ENCODE data around the gene HTR3C.

HTR3C gene

DNA sequence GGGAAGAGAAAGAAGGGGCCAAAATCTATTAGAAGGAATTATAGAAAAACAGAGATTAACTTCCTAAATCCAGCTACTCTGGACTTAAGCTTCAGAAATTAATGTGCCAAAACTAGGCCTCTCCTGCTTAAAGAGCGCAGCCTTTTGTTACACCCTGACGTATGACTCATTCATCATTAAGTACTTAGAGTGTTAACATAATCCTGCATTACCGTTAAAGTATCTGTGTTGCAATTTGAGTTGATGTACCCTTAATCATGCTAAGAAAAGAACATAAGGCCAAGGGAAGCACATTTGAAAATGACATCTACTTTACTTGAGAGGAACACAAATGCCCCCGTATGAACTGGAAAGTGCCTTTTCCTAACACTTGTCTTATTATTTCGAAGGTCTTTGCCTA, 13.4 kb upstream of the HTR3C start:
- H3K27me3 ChIP-seq (ENCODE audit: low read depth, low read length), result 0 out of 2 replicates have a peak, but pooled peaks cover 3% of the 10 kb centered on the region
- TF ChIP-seq, protein P1, sequence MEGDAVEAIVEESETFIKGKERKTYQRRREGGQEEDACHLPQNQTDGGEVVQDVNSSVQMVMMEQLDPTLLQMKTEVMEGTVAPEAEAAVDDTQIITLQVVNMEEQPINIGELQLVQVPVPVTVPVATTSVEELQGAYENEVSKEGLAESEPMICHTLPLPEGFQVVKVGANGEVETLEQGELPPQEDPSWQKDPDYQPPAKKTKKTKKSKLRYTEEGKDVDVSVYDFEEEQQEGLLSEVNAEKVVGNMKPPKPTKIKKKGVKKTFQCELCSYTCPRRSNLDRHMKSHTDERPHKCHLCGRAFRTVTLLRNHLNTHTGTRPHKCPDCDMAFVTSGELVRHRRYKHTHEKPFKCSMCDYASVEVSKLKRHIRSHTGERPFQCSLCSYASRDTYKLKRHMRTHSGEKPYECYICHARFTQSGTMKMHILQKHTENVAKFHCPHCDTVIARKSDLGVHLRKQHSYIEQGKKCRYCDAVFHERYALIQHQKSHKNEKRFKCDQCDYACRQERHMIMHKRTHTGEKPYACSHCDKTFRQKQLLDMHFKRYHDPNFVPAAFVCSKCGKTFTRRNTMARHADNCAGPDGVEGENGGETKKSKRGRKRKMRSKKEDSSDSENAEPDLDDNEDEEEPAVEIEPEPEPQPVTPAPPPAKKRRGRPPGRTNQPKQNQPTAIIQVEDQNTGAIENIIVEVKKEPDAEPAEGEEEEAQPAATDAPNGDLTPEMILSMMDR (IDR thresholded peaks at IDR 0.05; ENCODE audit: low read depth, low read length), result no peak
- no peak for TF ChIP-seq EZH2phosphoT487 (IDR thresholded peaks at IDR 0.05; ENCODE audit: low read depth)
- H3K4me3 ChIP-seq (ENCODE audit: low read length), result no peak overlapping the region

DNA sequence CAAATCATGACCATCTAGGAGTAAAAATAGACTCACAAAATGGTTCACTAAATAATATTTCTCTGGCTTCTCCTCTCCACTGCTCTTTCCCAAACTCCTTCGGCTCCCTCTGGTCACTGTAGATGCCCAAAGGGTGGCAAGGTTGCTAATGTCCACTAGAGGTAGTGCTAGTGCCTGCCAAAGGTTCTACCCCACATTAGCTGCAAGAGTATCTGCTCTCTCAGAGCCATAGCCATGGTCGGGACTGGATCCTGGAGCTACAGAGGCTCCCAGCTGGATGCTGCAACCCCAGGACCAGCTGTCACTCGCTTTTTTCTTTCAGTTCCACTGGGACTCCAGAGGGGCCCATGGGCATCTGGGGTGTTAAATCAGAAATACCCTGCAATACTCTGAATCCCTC, 12.8 kb upstream of the HTR3C start:
- no peak overlapping the region for H3K4me3 ChIP-seq (ENCODE audit: low read length)
- no peaks in the 10 kb centered on the region for H3K36me3 ChIP-seq (replicated peaks; ENCODE audit: low read depth, low read length)
- TF ChIP-seq EZH2phosphoT487 (IDR thresholded peaks at IDR 0.05; ENCODE audit: low read depth), result no peak
- TF ChIP-seq, protein P1 (IDR thresholded peaks at IDR 0.05; ENCODE audit: low read depth, low read length), result no peak
- H3K79me2 ChIP-seq (ENCODE audit: low read length), result no peaks in the 10 kb centered on the region
- no peak overlapping the region for H3K27ac ChIP-seq (ENCODE audit: low read length)
- no peaks in the 10 kb centered on the region for H3K4me1 ChIP-seq (ENCODE audit: low read length)
- no peak overlapping the region for H3K4me2 ChIP-seq (ENCODE audit: low read length)
- no peak overlapping the region for H2AFZ ChIP-seq (ENCODE audit: low read depth, low read length)
- no peak overlapping the region for H3K9ac ChIP-seq (ENCODE audit: low read length)
- no peaks in the 10 kb centered on the region for H3K9me3 ChIP-seq (ENCODE audit: insufficient read depth, low read length)
- H4K20me1 ChIP-seq (ENCODE audit: insufficient read depth, low read length), result no peaks in the 10 kb centered on the region
- H3K27me3 ChIP-seq (ENCODE audit: low read depth, low read length), result 0 out of 2 replicates have a peak, but pooled peaks cover 3% of the 10 kb centered on the region

More for the DNA sequence above, 13.4 kb upstream of the HTR3C start:
- H3K9me3 ChIP-seq (ENCODE audit: insufficient read depth, low read length), result no peaks in the 10 kb centered on the region
- H3K4me1 ChIP-seq (ENCODE audit: low read length), result no peaks in the 10 kb centered on the region
- no peaks in the 10 kb centered on the region for H3K36me3 ChIP-seq (replicated peaks; ENCODE audit: low read depth, low read length)
- H3K9ac ChIP-seq (ENCODE audit: low read length), result no peak overlapping the region
- no peak overlapping the region for H3K4me2 ChIP-seq (ENCODE audit: low read length)
- H3K79me2 ChIP-seq (ENCODE audit: low read length), result no peaks in the 10 kb centered on the region
- no peak overlapping the region for H2AFZ ChIP-seq (ENCODE audit: low read depth, low read length)
- no peak overlapping the region for H3K27ac ChIP-seq (ENCODE audit: low read length)
- H4K20me1 ChIP-seq (ENCODE audit: insufficient read depth, low read length), result no peaks in the 10 kb centered on the region

DNA sequence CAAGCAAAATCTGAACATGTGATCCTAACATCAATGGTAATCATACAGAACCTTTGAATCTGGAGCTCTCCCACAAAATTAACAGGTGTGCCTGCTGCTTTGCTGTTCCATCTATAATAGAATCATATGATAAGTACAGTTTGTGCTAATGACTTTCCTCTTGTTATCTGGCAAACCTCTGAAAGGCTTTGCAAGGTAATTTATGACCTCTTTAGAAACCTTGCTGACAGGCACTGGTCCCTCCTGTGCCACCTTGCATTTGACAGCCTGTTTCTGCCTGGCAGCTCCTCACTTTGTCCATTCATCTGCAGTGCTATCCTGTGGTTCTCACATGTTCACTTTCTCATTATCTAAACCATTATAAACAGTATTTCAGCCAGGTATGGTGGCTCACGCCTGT, 10.2 kb upstream of the HTR3C start:
- H3K27ac ChIP-seq (ENCODE audit: low read length), result no peak overlapping the region
- H3K79me2 ChIP-seq (ENCODE audit: low read length), result no peaks in the 10 kb centered on the region
- H3K4me3 ChIP-seq (ENCODE audit: low read length), result no peak overlapping the region
- H3K9ac ChIP-seq (ENCODE audit: low read length), result no peak overlapping the region
- TF ChIP-seq EZH2phosphoT487 (IDR thresholded peaks at IDR 0.05; ENCODE audit: low read depth), result no peak
- no peak overlapping the region for H3K4me2 ChIP-seq (ENCODE audit: low read length)
- H3K4me1 ChIP-seq (ENCODE audit: low read length), result no peaks in the 10 kb centered on the region
- no peaks in the 10 kb centered on the region for H3K36me3 ChIP-seq (replicated peaks; ENCODE audit: low read depth, low read length)
- no peaks in the 10 kb centered on the region for H3K9me3 ChIP-seq (ENCODE audit: insufficient read depth, low read length)
- H2AFZ ChIP-seq (ENCODE audit: low read depth, low read length), result no peak overlapping the region
- 0 out of 2 replicates have a peak, but pooled peaks cover 3% of the 10 kb centered on the region for H3K27me3 ChIP-seq (ENCODE audit: low read depth, low read length)
- no peaks in the 10 kb centered on the region for H4K20me1 ChIP-seq (ENCODE audit: insufficient read depth, low read length)

DNA sequence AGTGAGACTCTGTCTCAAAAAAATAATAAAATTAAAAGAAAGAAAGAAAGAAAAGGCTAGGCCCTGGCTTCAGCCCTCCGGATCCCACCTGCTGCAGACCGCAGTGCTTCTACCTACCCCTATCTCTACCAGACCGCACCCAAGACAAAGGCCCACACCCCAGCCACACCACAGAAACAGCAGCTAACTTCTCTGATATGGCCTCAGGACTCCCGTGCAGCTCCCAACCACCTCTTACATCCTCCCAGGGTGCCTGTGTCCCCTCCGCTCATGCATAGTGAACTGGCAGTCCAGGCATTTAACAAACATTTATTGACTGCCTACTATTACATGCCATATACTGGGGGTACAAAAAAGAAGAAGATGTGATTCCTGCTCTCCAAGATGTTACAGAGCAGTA, 6.9 kb upstream of the HTR3C start:
- Histone ChIP-seq H2AFZ (ENCODE audit: low read depth, low read length) (no peak overlapping the region), H3K79me2 (ENCODE audit: low read length) (no peaks in the 10 kb centered on the region), H3K4me2 (ENCODE audit: low read length) (no peak overlapping the region), H3K36me3 (replicated peaks; ENCODE audit: low read depth, low read length) (no peaks in the 10 kb centered on the region), H4K20me1 (ENCODE audit: insufficient read depth, low read length) (no peaks in the 10 kb centered on the region), H3K4me1 (ENCODE audit: low read length) (no peaks in the 10 kb centered on the region), H3K27ac (ENCODE audit: low read length) (no peak overlapping the region), H3K27me3 (ENCODE audit: low read depth, low read length) (no peaks in the 10 kb centered on the region), H3K9me3 (ENCODE audit: insufficient read depth, low read length) (no peaks in the 10 kb centered on the region), H3K9ac (ENCODE audit: low read length) (no peak overlapping the region), H3K4me3 (ENCODE audit: low read length) (no peak overlapping the region)
- TF ChIP-seq EZH2phosphoT487 (IDR thresholded peaks at IDR 0.05; ENCODE audit: low read depth), result no peak
- TF ChIP-seq, protein P1 (IDR thresholded peaks at IDR 0.05; ENCODE audit: low read depth, low read length), result no peak
